Hepatocyte (in vitro differentiated cells): ENCODE measurements around the gene EGR4.

Experiments used
- CTCF ChIP-seq: fragments of 200-600 bp; sonication (generic); IDR thresholded peaks from 2 replicates; pipeline ENCODE4 v1.5.1; 2016; ENCODE audit warnings: antibody characterized with exemption, mild to moderate bottlenecking; ENCODE audit not compliant: poor library complexity
- EZH2 ChIP-seq: fragments of 200-600 bp; sonication (generic); IDR thresholded peaks from 2 replicates; pipeline ENCODE4 v1.6.1; 2016; ENCODE audit warnings: antibody characterized with exemption, mild to moderate bottlenecking, borderline replicate concordance
- EZH2phosphoT487 ChIP-seq: fragments of 200-600 bp; sonication (generic); IDR thresholded peaks from one replicate; pipeline ENCODE4 v1.6.1; 2018; ENCODE audit warnings: antibody characterized with exemption, mild to moderate bottlenecking, low read depth, moderate library complexity; ENCODE audit not compliant: unreplicated experiment, severe bottlenecking

GRCh38 chr2:73294239-73294638 lies 891 bp upstream of the EGR4 start:
- TF ChIP-seq CTCF: no peak
- TF ChIP-seq EZH2phosphoT487: no peak
- TF ChIP-seq EZH2: no peak
